Panc1 (cell line): ENCODE measurements around the gene FOXK2. TPM values are rescaled to one million over a fixed set of nuclear protein-coding genes. Genes with fewer than 3 reads are reported as not detected.

Experiments used
- ATAC-seq: fragments of 200-7000 bp; cut with Tn5 transposase; 2 replicates; pipeline ENCODE4 v1.9.1; 2020; ENCODE audit warnings: mild to moderate bottlenecking, moderate library complexity
- BruUV-seq: library from RNA; stranded (reverse); fragments of 400-500 nt; replicated peaks from 2 replicates; lab custom pipeline; 2021; lab: Mats Ljungman, UMichigan
- CTCF ChIA-PET: fragments of 300-600 bp; sonication (Branson Sonifier 250); formaldehyde crosslinking; loops from one replicate; lab custom pipeline; 2022; ENCODE audit warnings: antibody characterized with exemption; lab: Charles Lee
- POLR2A ChIA-PET: fragments of 300-600 bp; sonication (Branson Sonifier 250); formaldehyde crosslinking; loops from one replicate; lab custom pipeline; 2022; ENCODE audit warnings: antibody characterized with exemption; lab: Charles Lee
- DNase-seq: peaks from one replicate; pipeline ENCODE4 v3.0.0-alpha.2; 2010; ENCODE audit warnings: low read depth, low spot score
- H3K27ac ChIP-seq: 2 replicates; pipeline ENCODE4 v1.5.1; 2011; ENCODE audit warnings: mild to moderate bottlenecking, low read length, inconsistent platforms
- H3K27me3 ChIP-seq: fragments of 200-500 bp; sonication (Bioruptor generic); 2 replicates; pipeline ENCODE4 v1.6.0; 2014; ENCODE audit warnings: low read length, inconsistent platforms; ENCODE audit not compliant: control insufficient read depth, insufficient read depth
- H3K36me3 ChIP-seq: fragments of 200-500 bp; sonication (Bioruptor generic); 2 replicates; pipeline ENCODE4 v1.5.1; 2014; ENCODE audit warnings: inconsistent platforms, mild to moderate bottlenecking, low read length, moderate library complexity; ENCODE audit not compliant: control insufficient read depth, insufficient read depth
- H3K4me1 ChIP-seq: 2 replicates; pipeline ENCODE4 v1.5.1; 2011; ENCODE audit warnings: inconsistent platforms, mild to moderate bottlenecking, low read length, moderate library complexity; ENCODE audit not compliant: control insufficient read depth, insufficient read depth
- H3K4me3 ChIP-seq, 2 experiments: 2 replicates each; pipeline ENCODE4 v1.5.1; 2011 to 2012; ENCODE audit warnings: low read depth in 2 of 2, low read length in 2 of 2, mild to moderate bottlenecking in 2 of 2, inconsistent platforms in 1 of 2, moderate library complexity in 1 of 2
- H3K9me3 ChIP-seq: fragments of 200-500 bp; sonication (Bioruptor generic); 2 replicates; pipeline ENCODE4 v1.5.1; 2014; ENCODE audit warnings: low read depth, mild to moderate bottlenecking, inconsistent platforms, low read length, moderate library complexity; ENCODE audit not compliant: control insufficient read depth, insufficient read depth
- POLR2AphosphoS5 ChIP-seq: IDR thresholded peaks from 2 replicates; pipeline ENCODE4 v1.6.1; 2012; ENCODE audit warnings: mild to moderate bottlenecking, low read depth, low read length, moderate library complexity
- SIN3A ChIP-seq: IDR thresholded peaks from 2 replicates; pipeline ENCODE4 v1.6.1; 2012; ENCODE audit warnings: low read depth, mild to moderate bottlenecking, low read length, moderate library complexity, borderline replicate concordance; ENCODE audit not compliant: insufficient read depth
- TCF7L2 ChIP-seq: IDR thresholded peaks from 2 replicates; pipeline ENCODE4 v1.6.1; 2011; ENCODE audit warnings: mild to moderate bottlenecking, low read depth, low read length, inconsistent platforms
- in situ Hi-C: cut with HindIII; loops from 2 replicates; pipeline ENCODE4 v1.10.0; 2016; ENCODE audit warnings: low sequenced_read_pairs, low pct_unique_long_range_greater_than_20kb
- intact Hi-C: fragments of 100-400 bp; cut with micrococcal nuclease; formaldehyde crosslinking; loops from one replicate; pipeline ENCODE4 v1.10.0; 2022; ENCODE audit not compliant: unreplicated experiment
- total RNA-seq: library from RNA; stranded (reverse); gene quantifications from one replicate; pipeline ENCODE4 v1.2.1, GENCODE V29; 2021; ENCODE audit not compliant: unreplicated experiment
- TF ChIP-seq, protein P1 (sequence below): fragments of 450-650 bp; IDR thresholded peaks from 2 replicates; pipeline ENCODE4 v1.5.1; 2017; ENCODE audit warnings: mild to moderate bottlenecking
- TF ChIP-seq, protein P2 (sequence below), 2 experiments: IDR thresholded peaks; 2 replicates each; pipeline ENCODE4 v1.6.1; 2011 to 2012; ENCODE audit warnings: low read depth in 2 of 2, control low read depth in 1 of 2, low read length in 1 of 2, mild to moderate bottlenecking in 1 of 2, moderate library complexity in 1 of 2; ENCODE audit not compliant: insufficient read depth in 1 of 2

FOXK2 gene
- total RNA-seq, 1 experiment from 2014 or later = 143 TPM

DNA sequence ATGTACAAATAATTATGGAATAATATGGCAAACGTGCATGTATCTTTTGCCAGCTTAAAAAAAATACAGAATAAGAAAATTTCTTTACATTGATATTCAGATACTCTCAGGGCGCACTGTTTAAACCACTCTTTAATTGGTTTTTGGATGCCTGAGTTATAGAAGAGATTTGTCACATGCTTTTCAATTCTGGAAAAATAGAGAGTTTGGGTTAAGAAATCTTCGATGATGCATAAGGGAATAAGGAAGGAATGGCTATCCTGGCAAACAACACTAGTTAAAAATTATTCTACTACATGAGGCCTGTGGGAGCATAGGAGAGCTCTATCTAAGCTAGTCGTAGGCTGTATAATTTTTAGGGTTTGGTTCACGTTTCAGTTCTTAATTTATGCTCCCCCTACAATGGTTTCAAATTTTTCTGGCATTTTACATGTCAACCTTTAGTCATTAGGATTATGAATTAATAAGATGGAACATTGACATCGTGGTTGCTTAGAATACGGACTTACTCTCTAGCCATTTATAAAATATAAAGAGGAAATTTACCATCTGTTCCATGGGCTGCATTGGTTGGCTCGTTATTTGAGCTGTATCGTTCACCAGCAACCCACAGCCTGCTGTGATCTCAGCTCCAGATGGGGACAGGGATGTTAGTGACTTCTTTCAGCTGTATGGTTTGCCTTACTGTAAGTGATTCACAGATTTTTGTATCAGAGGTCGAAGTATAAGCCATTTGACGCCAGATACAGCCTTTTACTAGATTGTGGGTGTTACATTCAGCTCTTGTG is 45.1 kb upstream of the FOXK2 start:
- ATAC-seq (no peak), DNase-seq (no peak)
- TSS peak; percentile 65 for BruUV-seq
- H3K9me3 ChIP-seq = no peaks in the 10 kb centered on the region
- H3K4me3 ChIP-seq = no peak overlapping the region
- POLR2A ChIA-PET = no interaction called here
- in situ Hi-C loops = no loop called here
- intact Hi-C loops = no loop called here
- H3K36me3 ChIP-seq = peaks cover 6% of the 10 kb centered on the region; the same call in 1 of the 2 replicates
- no peaks in the 10 kb centered on the region for H3K4me1 ChIP-seq
- no peak overlapping the region for H3K27ac ChIP-seq
- CTCF ChIA-PET = interaction anchor here (0.5 to 0.9 kb wide), 2 partner anchors 20 to 179 kb away, joined by 3 to 4 read pairs; no protein-coding TSS in a partner anchor
- TF ChIP-seq, protein P1, sequence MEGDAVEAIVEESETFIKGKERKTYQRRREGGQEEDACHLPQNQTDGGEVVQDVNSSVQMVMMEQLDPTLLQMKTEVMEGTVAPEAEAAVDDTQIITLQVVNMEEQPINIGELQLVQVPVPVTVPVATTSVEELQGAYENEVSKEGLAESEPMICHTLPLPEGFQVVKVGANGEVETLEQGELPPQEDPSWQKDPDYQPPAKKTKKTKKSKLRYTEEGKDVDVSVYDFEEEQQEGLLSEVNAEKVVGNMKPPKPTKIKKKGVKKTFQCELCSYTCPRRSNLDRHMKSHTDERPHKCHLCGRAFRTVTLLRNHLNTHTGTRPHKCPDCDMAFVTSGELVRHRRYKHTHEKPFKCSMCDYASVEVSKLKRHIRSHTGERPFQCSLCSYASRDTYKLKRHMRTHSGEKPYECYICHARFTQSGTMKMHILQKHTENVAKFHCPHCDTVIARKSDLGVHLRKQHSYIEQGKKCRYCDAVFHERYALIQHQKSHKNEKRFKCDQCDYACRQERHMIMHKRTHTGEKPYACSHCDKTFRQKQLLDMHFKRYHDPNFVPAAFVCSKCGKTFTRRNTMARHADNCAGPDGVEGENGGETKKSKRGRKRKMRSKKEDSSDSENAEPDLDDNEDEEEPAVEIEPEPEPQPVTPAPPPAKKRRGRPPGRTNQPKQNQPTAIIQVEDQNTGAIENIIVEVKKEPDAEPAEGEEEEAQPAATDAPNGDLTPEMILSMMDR = no peak
- no peak for TF ChIP-seq SIN3A
- TF ChIP-seq, protein P2, sequence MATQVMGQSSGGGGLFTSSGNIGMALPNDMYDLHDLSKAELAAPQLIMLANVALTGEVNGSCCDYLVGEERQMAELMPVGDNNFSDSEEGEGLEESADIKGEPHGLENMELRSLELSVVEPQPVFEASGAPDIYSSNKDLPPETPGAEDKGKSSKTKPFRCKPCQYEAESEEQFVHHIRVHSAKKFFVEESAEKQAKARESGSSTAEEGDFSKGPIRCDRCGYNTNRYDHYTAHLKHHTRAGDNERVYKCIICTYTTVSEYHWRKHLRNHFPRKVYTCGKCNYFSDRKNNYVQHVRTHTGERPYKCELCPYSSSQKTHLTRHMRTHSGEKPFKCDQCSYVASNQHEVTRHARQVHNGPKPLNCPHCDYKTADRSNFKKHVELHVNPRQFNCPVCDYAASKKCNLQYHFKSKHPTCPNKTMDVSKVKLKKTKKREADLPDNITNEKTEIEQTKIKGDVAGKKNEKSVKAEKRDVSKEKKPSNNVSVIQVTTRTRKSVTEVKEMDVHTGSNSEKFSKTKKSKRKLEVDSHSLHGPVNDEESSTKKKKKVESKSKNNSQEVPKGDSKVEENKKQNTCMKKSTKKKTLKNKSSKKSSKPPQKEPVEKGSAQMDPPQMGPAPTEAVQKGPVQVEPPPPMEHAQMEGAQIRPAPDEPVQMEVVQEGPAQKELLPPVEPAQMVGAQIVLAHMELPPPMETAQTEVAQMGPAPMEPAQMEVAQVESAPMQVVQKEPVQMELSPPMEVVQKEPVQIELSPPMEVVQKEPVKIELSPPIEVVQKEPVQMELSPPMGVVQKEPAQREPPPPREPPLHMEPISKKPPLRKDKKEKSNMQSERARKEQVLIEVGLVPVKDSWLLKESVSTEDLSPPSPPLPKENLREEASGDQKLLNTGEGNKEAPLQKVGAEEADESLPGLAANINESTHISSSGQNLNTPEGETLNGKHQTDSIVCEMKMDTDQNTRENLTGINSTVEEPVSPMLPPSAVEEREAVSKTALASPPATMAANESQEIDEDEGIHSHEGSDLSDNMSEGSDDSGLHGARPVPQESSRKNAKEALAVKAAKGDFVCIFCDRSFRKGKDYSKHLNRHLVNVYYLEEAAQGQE (IDR thresholded peaks at IDR 0.05; ENCODE audit: insufficient read depth in 1 of 2, low read depth in 2 of 2, low read length in 1 of 2) = no peak
- no peak for TF ChIP-seq POLR2AphosphoS5
- TF ChIP-seq TCF7L2 = no peak
- H3K27me3 ChIP-seq = no peaks in the 10 kb centered on the region

DNA sequence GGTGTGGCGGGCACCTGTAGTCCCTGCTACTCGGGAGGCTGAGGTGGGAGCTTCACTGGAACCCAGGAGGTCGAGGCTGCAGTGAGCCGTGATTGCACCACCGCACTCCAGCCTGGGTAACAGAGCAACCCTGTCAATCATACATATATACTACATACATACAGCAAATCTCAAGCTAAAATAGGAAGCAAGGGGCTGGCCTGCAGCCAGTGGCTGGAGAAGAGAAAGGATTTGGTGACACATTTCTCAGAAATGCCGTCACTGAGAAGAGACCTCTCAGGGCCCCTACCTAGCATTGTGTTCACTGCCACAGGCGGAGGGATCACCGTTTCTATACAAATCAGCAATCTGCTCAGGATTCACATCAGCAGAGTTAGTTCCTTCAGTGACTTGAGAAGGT is 44.1 kb upstream of the FOXK2 start:
- in situ Hi-C loops (no loop called here), intact Hi-C loops (no loop called here)
- TF ChIP-seq TCF7L2 = no peak
- TF ChIP-seq, protein P1 = no peak
- TF ChIP-seq, protein P2 (IDR thresholded peaks at IDR 0.05; ENCODE audit: insufficient read depth in 1 of 2, low read depth in 2 of 2, low read length in 1 of 2) = no peak
- TF ChIP-seq SIN3A = no peak
- no peak for TF ChIP-seq POLR2AphosphoS5
- H3K4me3 ChIP-seq = no peak overlapping the region
- no peaks in the 10 kb centered on the region for H3K9me3 ChIP-seq
- ChIA-PET POLR2A (no interaction called here), CTCF (no interaction called here)
- ATAC-seq (no peak), DNase-seq (no peak)
- H3K27ac ChIP-seq = no peak overlapping the region
- no peaks in the 10 kb centered on the region for H3K4me1 ChIP-seq
- BruUV-seq = no TSS peak
- H3K36me3 ChIP-seq = 0 out of 2 replicates have a peak, but pooled peaks cover 3% of the 10 kb centered on the region
- H3K27me3 ChIP-seq = no peaks in the 10 kb centered on the region
